K562 (cell line): ENCODE measurements around the gene PCGF6. TPM values are rescaled to one million over a fixed set of nuclear protein-coding genes. Genes with fewer than 3 reads are reported as not detected.
A peak's percentile ranks its signal among the peaks of the same experiment; 100 is the strongest.

Experiments
- ELF4 ChIP-seq: fragments of 450-650 bp; formaldehyde crosslinking; IDR thresholded peaks from 2 replicates; pipeline ENCODE4 v1.4.0; 2022; ENCODE audit warnings: missing genetic modification characterization
- FOXK2 ChIP-seq, 2 experiments: fragments of 450-650 bp; IDR thresholded peaks in 1 of 2; conservative IDR thresholded peaks in 1 of 2; 2 replicates each; pipeline ENCODE4 v1.6.1; 2016; ENCODE audit warnings: low read depth in 2 of 2, mild to moderate bottlenecking in 1 of 2
- PHF20 ChIP-seq: fragments of 450-650 bp; IDR thresholded peaks from 2 replicates; pipeline ENCODE4 v1.6.1; 2018; ENCODE audit not compliant: partially characterized antibody
- SP1 ChIP-seq: sonication (generic); formaldehyde crosslinking; IDR thresholded peaks from 2 replicates; pipeline ENCODE4 v1.8.1; 2022; ENCODE audit warnings: mild to moderate bottlenecking, missing genetic modification reagents
- TCF7L2 ChIP-seq: fragments of 150-350 bp; IDR thresholded peaks from 2 replicates; pipeline ENCODE4 v1.6.1; 2016; ENCODE audit warnings: low read depth, mild to moderate bottlenecking, low read length, moderate library complexity
- ZNF140 ChIP-seq: fragments of 250-450 bp; sonication (Bioruptor Pico); IDR thresholded peaks from 2 replicates; pipeline ENCODE4 v1.8.0; 2021; ENCODE audit warnings: moderate library complexity, mild to moderate bottlenecking, inconsistent platforms
- polyA plus RNA-seq, 8 experiments: library from polyadenylated mRNA; depleted of rRNA in 4 of 8; stranded (reverse) in 5 of 8; unstranded in 3 of 8; fragments of >200 nt; fragmentation: Nextera tagmentation in 2 of 8; fragmentation: Illumina TruSeq in 1 of 8; extraction: Ambion mirVana in 2 of 8; extraction: Trizol in 1 of 8; gene quantifications; 2 replicates each; pipeline versions ENCODE4 v1.2.1 to v1.2.3, GENCODE V29; 2011 to 2014; ENCODE audit warnings: inconsistent platforms in 1 of 8, missing spikeins in 1 of 8
- total RNA-seq, 7 experiments: library from RNA; depleted of rRNA in 6 of 7; stranded (reverse); fragments of >200 nt in 6 of 7; fragmentation: Illumina TruSeq in 2 of 7; extraction: Trizol in 2 of 7; gene quantifications; 2 replicates each; pipeline versions ENCODE4 v1.2.1 to v1.2.3, GENCODE V29; 2011 to 2021; ENCODE audit warnings: low replicate concordance in 1 of 7
- TF ChIP-seq, protein P1 (sequence below): fragments of 250-450 bp; sonication (Bioruptor Pico); IDR thresholded peaks from 2 replicates; pipeline ENCODE4 v1.8.0; 2021; ENCODE audit warnings: moderate library complexity, mild to moderate bottlenecking, inconsistent platforms
- TF ChIP-seq, protein P2 (sequence below): sonication (generic); formaldehyde crosslinking; IDR thresholded peaks from 2 replicates; pipeline ENCODE4 v1.8.0; 2023; ENCODE audit warnings: mild to moderate bottlenecking, missing genetic modification reagents
- TF ChIP-seq, protein P3 (sequence below): fragments of 450-650 bp; conservative IDR thresholded peaks from 2 replicates; pipeline ENCODE4 v1.6.1; 2016; ENCODE audit warnings: missing genetic modification characterization, low read depth, mild to moderate bottlenecking, missing compliant biosample characterization, moderate library complexity
- TF ChIP-seq, protein P4 (sequence below): sonication (generic); formaldehyde crosslinking; IDR thresholded peaks from 2 replicates; pipeline ENCODE4 v1.9.0; 2022; ENCODE audit warnings: mild to moderate bottlenecking, missing genetic modification reagents
- TF ChIP-seq, protein P5 (sequence below): sonication (generic); formaldehyde crosslinking; IDR thresholded peaks from 2 replicates; pipeline ENCODE4 v1.4.0; 2020; ENCODE audit warnings: mild to moderate bottlenecking, missing genetic modification reagents

The PCGF6 gene
- total and polyA plus RNA-seq, 9 of the 15 experiments (the other 6 are each of a cell fraction or from before 2014, with no cell fraction given), result 8.4 to 24.6 (median 20.6) TPM

DNA sequence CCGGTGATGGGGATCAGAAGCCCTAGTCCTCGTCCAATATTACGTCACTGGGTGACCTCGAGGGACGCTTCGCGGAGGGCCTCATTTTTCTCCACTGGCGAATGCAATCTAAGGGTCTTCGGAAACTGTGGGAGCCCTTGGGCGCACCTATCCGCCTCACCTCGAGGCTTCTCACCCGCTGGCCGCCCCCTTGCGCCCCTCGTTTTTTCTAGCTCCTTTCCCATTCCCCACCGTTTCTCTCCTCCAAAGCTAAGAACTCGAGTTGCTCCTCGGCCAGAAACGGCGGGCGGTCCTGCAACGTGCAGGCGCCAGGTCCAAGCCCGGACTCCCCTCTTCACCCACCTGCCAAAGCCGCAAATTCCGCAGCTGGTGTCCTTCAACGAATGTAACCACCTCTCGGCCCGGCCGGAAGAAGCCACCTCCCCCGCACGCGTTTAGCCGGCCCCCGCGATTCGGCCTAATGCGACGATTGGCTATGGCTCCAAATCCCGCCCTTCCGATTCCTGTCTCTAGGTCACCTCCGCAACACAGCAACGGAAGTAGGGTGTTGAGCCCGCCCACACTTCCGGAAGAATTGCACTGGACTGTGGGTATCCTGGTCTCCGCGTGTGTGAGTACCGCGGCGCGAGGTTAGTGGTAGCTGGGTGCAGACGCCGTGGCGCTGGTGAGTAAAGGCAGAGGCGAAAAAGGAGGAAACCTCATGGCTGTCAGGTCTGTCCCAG is 45.3 kb upstream of the PCGF6 start, which contains the start of the genes ATP5MK and PDCD11 (continued):
- TF ChIP-seq, protein P1, sequence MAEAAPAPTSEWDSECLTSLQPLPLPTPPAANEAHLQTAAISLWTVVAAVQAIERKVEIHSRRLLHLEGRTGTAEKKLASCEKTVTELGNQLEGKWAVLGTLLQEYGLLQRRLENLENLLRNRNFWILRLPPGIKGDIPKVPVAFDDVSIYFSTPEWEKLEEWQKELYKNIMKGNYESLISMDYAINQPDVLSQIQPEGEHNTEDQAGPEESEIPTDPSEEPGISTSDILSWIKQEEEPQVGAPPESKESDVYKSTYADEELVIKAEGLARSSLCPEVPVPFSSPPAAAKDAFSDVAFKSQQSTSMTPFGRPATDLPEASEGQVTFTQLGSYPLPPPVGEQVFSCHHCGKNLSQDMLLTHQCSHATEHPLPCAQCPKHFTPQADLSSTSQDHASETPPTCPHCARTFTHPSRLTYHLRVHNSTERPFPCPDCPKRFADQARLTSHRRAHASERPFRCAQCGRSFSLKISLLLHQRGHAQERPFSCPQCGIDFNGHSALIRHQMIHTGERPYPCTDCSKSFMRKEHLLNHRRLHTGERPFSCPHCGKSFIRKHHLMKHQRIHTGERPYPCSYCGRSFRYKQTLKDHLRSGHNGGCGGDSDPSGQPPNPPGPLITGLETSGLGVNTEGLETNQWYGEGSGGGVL (CRISPR knock-in tag), result no peak
- TF ChIP-seq SP1 (CRISPR knock-in tag) (peak; percentile 77), ZNF140 (CRISPR knock-in tag) (no peak), FOXK2 (conservative IDR thresholded peaks at IDR 0.05 in 1 of 2, IDR thresholded peaks at IDR 0.05 in 1 of 2; ENCODE audit: low read depth in 2 of 2) (peak; percentile 80 to 84; a peak in 3 of 4 replicates), ELF4 (CRISPR knock-in tag) (no peak), PHF20 (no peak), TCF7L2 (no peak)
- TF ChIP-seq, protein P2, sequence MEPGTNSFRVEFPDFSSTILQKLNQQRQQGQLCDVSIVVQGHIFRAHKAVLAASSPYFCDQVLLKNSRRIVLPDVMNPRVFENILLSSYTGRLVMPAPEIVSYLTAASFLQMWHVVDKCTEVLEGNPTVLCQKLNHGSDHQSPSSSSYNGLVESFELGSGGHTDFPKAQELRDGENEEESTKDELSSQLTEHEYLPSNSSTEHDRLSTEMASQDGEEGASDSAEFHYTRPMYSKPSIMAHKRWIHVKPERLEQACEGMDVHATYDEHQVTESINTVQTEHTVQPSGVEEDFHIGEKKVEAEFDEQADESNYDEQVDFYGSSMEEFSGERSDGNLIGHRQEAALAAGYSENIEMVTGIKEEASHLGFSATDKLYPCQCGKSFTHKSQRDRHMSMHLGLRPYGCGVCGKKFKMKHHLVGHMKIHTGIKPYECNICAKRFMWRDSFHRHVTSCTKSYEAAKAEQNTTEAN (CRISPR knock-in tag), result no peak
- TF ChIP-seq, protein P3, sequence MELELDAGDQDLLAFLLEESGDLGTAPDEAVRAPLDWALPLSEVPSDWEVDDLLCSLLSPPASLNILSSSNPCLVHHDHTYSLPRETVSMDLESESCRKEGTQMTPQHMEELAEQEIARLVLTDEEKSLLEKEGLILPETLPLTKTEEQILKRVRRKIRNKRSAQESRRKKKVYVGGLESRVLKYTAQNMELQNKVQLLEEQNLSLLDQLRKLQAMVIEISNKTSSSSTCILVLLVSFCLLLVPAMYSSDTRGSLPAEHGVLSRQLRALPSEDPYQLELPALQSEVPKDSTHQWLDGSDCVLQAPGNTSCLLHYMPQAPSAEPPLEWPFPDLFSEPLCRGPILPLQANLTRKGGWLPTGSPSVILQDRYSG (tag), result no peak
- TF ChIP-seq, protein P4, sequence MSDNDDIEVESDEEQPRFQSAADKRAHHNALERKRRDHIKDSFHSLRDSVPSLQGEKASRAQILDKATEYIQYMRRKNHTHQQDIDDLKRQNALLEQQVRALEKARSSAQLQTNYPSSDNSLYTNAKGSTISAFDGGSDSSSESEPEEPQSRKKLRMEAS (CRISPR knock-in tag), result peak; percentile 87
- TF ChIP-seq, protein P5, sequence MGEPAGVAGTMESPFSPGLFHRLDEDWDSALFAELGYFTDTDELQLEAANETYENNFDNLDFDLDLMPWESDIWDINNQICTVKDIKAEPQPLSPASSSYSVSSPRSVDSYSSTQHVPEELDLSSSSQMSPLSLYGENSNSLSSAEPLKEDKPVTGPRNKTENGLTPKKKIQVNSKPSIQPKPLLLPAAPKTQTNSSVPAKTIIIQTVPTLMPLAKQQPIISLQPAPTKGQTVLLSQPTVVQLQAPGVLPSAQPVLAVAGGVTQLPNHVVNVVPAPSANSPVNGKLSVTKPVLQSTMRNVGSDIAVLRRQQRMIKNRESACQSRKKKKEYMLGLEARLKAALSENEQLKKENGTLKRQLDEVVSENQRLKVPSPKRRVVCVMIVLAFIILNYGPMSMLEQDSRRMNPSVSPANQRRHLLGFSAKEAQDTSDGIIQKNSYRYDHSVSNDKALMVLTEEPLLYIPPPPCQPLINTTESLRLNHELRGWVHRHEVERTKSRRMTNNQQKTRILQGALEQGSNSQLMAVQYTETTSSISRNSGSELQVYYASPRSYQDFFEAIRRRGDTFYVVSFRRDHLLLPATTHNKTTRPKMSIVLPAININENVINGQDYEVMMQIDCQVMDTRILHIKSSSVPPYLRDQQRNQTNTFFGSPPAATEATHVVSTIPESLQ, result no peak
